SK-N-SH (cell line): Measurements from ENCODE around the gene KCTD5. TPM values are rescaled to one million over a fixed set of nuclear protein-coding genes. Genes with fewer than 3 reads are reported as not detected.
"Not testable (repeated sequence)": the region's sequence is repeated elsewhere in the genome, so short reads cannot be mapped to it uniquely, and the experiment has no call there.

Experiments
- CTCF ChIA-PET: fragments of 300-600, 350-600 bp; formaldehyde crosslinking; extraction: SDS; loops from one replicate; lab custom pipeline; 2021; lab: Yijun Ruan, JAX
- POLR2A ChIA-PET: fragments of 350-600 bp; sonication (Branson Sonifier 250); formaldehyde crosslinking; extraction: SDS; loops from one replicate; lab custom pipeline; 2020; ENCODE audit warnings: antibody characterized with exemption, inconsistent platforms; lab: Yijun Ruan, JAX
- DNase-seq: peaks from one replicate; pipeline ENCODE4 v3.0.0; 2012
- H2AFZ ChIP-seq: fragments of 200-600 bp; sonication (generic); 2 replicates; pipeline ENCODE4 v1.8.1; 2016; ENCODE audit warnings: antibody characterized with exemption, mild to moderate bottlenecking, low read depth
- H3F3A ChIP-seq: fragments of 200-600 bp; sonication (generic); replicated peaks from 2 replicates; pipeline ENCODE3; 2016; ENCODE audit warnings: antibody characterized with exemption, mild to moderate bottlenecking; ENCODE audit not compliant: insufficient read depth
- H3K27ac ChIP-seq, 2 experiments: fragments of 200-500 bp in 1 of 2; fragments of 200-600 bp in 1 of 2; sonication (Bioruptor generic) in 1 of 2; sonication (generic), shearing (Covaris generic) in 1 of 2; 2 replicates each; pipeline versions ENCODE4 v1.5.1 to v1.6.1; 2014 to 2016; ENCODE audit warnings: low read depth in 2 of 2, inconsistent platforms in 1 of 2, low read length in 1 of 2, mild to moderate bottlenecking in 1 of 2, mixed read lengths in 1 of 2
- H3K27me3 ChIP-seq: fragments of 200-600 bp; sonication (generic), shearing (Covaris generic); 2 replicates; pipeline ENCODE4 v1.6.1; 2016; ENCODE audit warnings: mixed run types; ENCODE audit not compliant: insufficient read depth
- H3K36me3 ChIP-seq, 2 experiments: fragments of 200-500 bp in 1 of 2; fragments of 200-600 bp in 1 of 2; sonication (Bioruptor generic) in 1 of 2; sonication (generic) in 1 of 2; replicated peaks in 1 of 2; 2 replicates each; pipeline versions ENCODE3 to v1.5.1; 2014 to 2016; ENCODE audit warnings: low read length in 1 of 2, mild to moderate bottlenecking in 1 of 2; ENCODE audit not compliant: insufficient read depth in 2 of 2, control insufficient read depth in 1 of 2
- H3K4me1 ChIP-seq, 2 experiments: fragments of 200-500 bp in 1 of 2; fragments of 200-600 bp in 1 of 2; sonication (Bioruptor generic) in 1 of 2; sonication (generic), shearing (Covaris generic) in 1 of 2; 2 replicates each; pipeline versions ENCODE4 v1.5.1 to v1.6.1; 2014 to 2016; ENCODE audit warnings: low read depth in 1 of 2, low read length in 1 of 2, mixed run types in 1 of 2; ENCODE audit not compliant: insufficient read depth in 2 of 2, control insufficient read depth in 1 of 2
- H3K4me2 ChIP-seq: fragments of 200-600 bp; sonication (generic), shearing (Covaris generic); 2 replicates; pipeline ENCODE4 v1.6.1; 2017; ENCODE audit warnings: mixed run types
- H3K4me3 ChIP-seq, 2 experiments: fragments of 200-500 bp in 1 of 2; fragments of 200-600 bp in 1 of 2; sonication (Bioruptor generic) in 1 of 2; sonication (generic), shearing (Covaris generic) in 1 of 2; 2 replicates each; pipeline versions ENCODE4 v1.5.1 to v1.8.1; 2014 to 2016; ENCODE audit warnings: low read depth in 2 of 2, inconsistent platforms in 1 of 2, low read length in 1 of 2, mild to moderate bottlenecking in 1 of 2, mixed read lengths in 1 of 2, moderate library complexity in 1 of 2
- H3K79me2 ChIP-seq: fragments of 200-600 bp; sonication (generic); 2 replicates; pipeline ENCODE4 v1.8.1; 2017; ENCODE audit warnings: mild to moderate bottlenecking; ENCODE audit not compliant: insufficient read depth
- H3K9ac ChIP-seq: fragments of 200-600 bp; sonication (generic); 2 replicates; pipeline ENCODE4 v1.6.1; 2017; ENCODE audit warnings: mixed run types
- H3K9me2 ChIP-seq: fragments of 200-600 bp; sonication (generic); 2 replicates; pipeline ENCODE4 v1.6.1; 2017; ENCODE audit warnings: mixed run types
- H3K9me3 ChIP-seq: fragments of 200-600 bp; sonication (generic); 2 replicates; pipeline ENCODE4 v1.6.1; 2017; ENCODE audit warnings: mixed run types, mild to moderate bottlenecking, moderate library complexity
- H4K20me1 ChIP-seq: fragments of 200-600 bp; sonication (generic); 2 replicates; pipeline ENCODE4 v1.6.1; 2017; ENCODE audit warnings: mild to moderate bottlenecking, mixed run types; ENCODE audit not compliant: insufficient read depth
- CHD2 ChIP-seq: fragments of 150-350 bp; IDR thresholded peaks from 2 replicates; pipeline ENCODE4 v1.6.1; 2018; ENCODE audit warnings: low read length; ENCODE audit not compliant: partially characterized antibody
- CTCF ChIP-seq: fragments of 200-600 bp; sonication (generic); IDR thresholded peaks from 2 replicates; pipeline ENCODE4 v1.6.1; 2017; ENCODE audit warnings: antibody characterized with exemption, mild to moderate bottlenecking, moderate library complexity
- EP300 ChIP-seq, 2 experiments: IDR thresholded peaks; 2 replicates each; pipeline versions ENCODE4 v1.4.0 to v1.6.1; 2012; ENCODE audit warnings: borderline replicate concordance in 1 of 2, low read depth in 1 of 2, low read length in 1 of 2
- GABPA ChIP-seq: IDR thresholded peaks from 2 replicates; pipeline ENCODE4 v1.4.0; 2012; ENCODE audit warnings: low read depth, mild to moderate bottlenecking
- GATA2 ChIP-seq: sonication (generic); formaldehyde crosslinking; IDR thresholded peaks from 2 replicates; pipeline ENCODE4 v1.5.0; 2020; ENCODE audit warnings: mild to moderate bottlenecking, missing genetic modification reagents
- MXI1 ChIP-seq: IDR thresholded peaks from 2 replicates; pipeline ENCODE4 v1.6.1; 2012; ENCODE audit warnings: mild to moderate bottlenecking, low read depth, low read length, improper control_type of control experiment
- NRF1 ChIP-seq: IDR thresholded peaks from 2 replicates; pipeline ENCODE4 v1.6.1; 2012; ENCODE audit warnings: low read depth, mild to moderate bottlenecking, low read length
- POLR2AphosphoS5 ChIP-seq: IDR thresholded peaks from 2 replicates; pipeline ENCODE4 v1.6.1; 2012; ENCODE audit warnings: low read depth, low read length
- RAD21 ChIP-seq: IDR thresholded peaks from 2 replicates; pipeline ENCODE4 v1.6.1; 2012; ENCODE audit warnings: mild to moderate bottlenecking, low read length
- SIN3A ChIP-seq: IDR thresholded peaks from 2 replicates; pipeline ENCODE4 v1.6.1; 2012; ENCODE audit warnings: low read depth, mild to moderate bottlenecking, low read length, moderate library complexity, borderline replicate concordance
- WGBS: methylation state at CpG from one replicate; pipeline ENCODE4 v1.1.6; 2017; ENCODE audit warnings: low lambda C conversion rate; 5-methylcytosine and 5-hydroxymethylcytosine counted together
- polyA plus RNA-seq, 3 experiments: library from polyadenylated mRNA; depleted of rRNA; stranded (reverse); fragments of >200 nt; gene quantifications; 2 replicates each; pipeline ENCODE4 v1.2.3, GENCODE V29; 2012
- TF ChIP-seq, protein P1 (sequence below): IDR thresholded peaks from 2 replicates; pipeline ENCODE4 v1.4.0; 2012; ENCODE audit warnings: low read depth, borderline replicate concordance
- TF ChIP-seq, protein P2 (sequence below): fragments of 150-350 bp; IDR thresholded peaks from 2 replicates; pipeline ENCODE4 v1.6.1; 2017; ENCODE audit warnings: antibody characterized with exemption, low read length, low read depth, borderline replicate concordance

The KCTD5 gene
- polyA plus RNA-seq, 1 of the 3 experiments (the other 2 are of a cell fraction), result 53.4 TPM

GRCh38 chr16:2720719-2721633 lies 38.7 kb downstream of the KCTD5 start (continued):
- TF ChIP-seq CTCF (peak; percentile 36), SIN3A (0 out of 2 replicates have a peak, but pooled peaks have one; percentile 53), RAD21 (peak; percentile 41), POLR2AphosphoS5 (peak; percentile 50; the same call in 1 of the 2 replicates)
- TF ChIP-seq, protein P1, sequence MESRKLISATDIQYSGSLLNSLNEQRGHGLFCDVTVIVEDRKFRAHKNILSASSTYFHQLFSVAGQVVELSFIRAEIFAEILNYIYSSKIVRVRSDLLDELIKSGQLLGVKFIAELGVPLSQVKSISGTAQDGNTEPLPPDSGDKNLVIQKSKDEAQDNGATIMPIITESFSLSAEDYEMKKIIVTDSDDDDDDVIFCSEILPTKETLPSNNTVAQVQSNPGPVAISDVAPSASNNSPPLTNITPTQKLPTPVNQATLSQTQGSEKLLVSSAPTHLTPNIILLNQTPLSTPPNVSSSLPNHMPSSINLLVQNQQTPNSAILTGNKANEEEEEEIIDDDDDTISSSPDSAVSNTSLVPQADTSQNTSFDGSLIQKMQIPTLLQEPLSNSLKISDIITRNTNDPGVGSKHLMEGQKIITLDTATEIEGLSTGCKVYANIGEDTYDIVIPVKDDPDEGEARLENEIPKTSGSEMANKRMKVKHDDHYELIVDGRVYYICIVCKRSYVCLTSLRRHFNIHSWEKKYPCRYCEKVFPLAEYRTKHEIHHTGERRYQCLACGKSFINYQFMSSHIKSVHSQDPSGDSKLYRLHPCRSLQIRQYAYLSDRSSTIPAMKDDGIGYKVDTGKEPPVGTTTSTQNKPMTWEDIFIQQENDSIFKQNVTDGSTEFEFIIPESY, result no peak

GRCh38 chr16:2721634-2722173 lies 39.4 kb downstream of the KCTD5 start:
- WGBS, result 48% methylated on average over 14 of the region's 14 CpGs
- H3K27me3 ChIP-seq, H4K20me1 ChIP-seq, H3K36me3 ChIP-seq, H3K79me2 ChIP-seq, CTCF ChIA-PET, H3K9me2 ChIP-seq, H3K9me3 ChIP-seq, H3F3A ChIP-seq, DNase-seq: not testable (repeated sequence)
- peak overlapping the region; percentile 55; the same call in 1 of the 2 replicates for H3K9ac ChIP-seq
- H3K4me3 ChIP-seq, result peak overlapping the region; percentile 48 to 55; a peak in 3 of 4 replicates
- H2AFZ ChIP-seq, result peak overlapping the region; percentile 93
- peak overlapping the region; percentile 75; the same call in 1 of the 2 replicates for H3K4me2 ChIP-seq
- H3K27ac ChIP-seq, result peak overlapping the region; percentile 45 to 61
- peaks cover 3 to 11% of the 10 kb centered on the region in 2 experiments; a peak in 1 of 4 replicates for H3K4me1 ChIP-seq
- POLR2A ChIA-PET, result interaction anchor here (0.7 kb wide), 1 partner anchor 44 kb away, joined by 3 read pairs; no protein-coding TSS in a partner anchor

DNA sequence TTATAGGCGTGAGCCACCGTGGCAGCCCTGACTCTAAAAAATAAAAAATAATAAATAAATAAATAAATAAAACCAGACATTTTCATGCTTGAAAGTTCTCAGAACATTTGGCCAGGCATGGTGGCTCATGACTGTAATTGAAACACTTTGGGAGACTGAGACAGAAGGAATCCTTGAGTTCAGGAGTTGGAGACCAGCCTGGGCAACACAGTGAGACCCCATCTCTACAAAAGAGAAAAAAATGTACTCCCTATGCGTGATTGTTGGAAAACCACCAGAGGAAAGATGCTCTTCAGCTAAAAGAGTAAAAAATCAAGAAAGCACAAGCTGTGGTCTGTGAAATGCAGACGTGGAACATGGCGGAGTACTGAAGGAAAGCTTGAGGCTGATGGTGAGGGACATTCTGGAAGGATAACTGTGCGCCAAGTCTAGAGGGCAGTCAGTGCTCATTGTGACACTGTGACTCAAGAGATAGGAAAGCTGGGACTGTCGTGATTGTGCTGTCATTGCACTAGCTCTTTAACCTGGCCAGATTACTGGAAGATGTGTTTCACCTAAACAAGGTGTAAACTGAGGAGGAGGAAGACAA lies 41.9 kb downstream of the KCTD5 start:
- Histone ChIP-seq H3K27ac (no peak overlapping the region), H3K27me3 (no peaks in the 10 kb centered on the region), H3K9me3 (no peaks in the 10 kb centered on the region), H4K20me1 (no peaks in the 10 kb centered on the region), H3K4me1 (peaks cover 3 to 10% of the 10 kb centered on the region in 2 experiments; a peak in 1 of 4 replicates), H2AFZ (no peak overlapping the region), H3F3A (peaks cover 2% of the 10 kb centered on the region), H3K36me3 (no peaks in the 10 kb centered on the region), H3K4me3 (no peak overlapping the region), H3K9me2 (no peaks in the 10 kb centered on the region)
- DNase-seq, result no peak
- WGBS, result 76% methylated on average over 7 of the region's 7 CpGs
- CTCF ChIA-PET, result interaction anchor here (0.9 kb wide), 1 partner anchor 12 kb away, joined by 4 read pairs; no protein-coding TSS in a partner anchor
- TF ChIP-seq GATA2 (CRISPR knock-in tag) (no peak), POLR2AphosphoS5 (no peak), EP300 (IDR thresholded peaks at IDR 0.05; ENCODE audit: borderline replicate concordance in 1 of 2, low read depth in 1 of 2, low read length in 1 of 2) (no peak), GABPA (no peak), CHD2 (no peak), NRF1 (no peak), MXI1 (no peak)
- TF ChIP-seq, protein P1, result no peak
- TF ChIP-seq, protein P2, sequence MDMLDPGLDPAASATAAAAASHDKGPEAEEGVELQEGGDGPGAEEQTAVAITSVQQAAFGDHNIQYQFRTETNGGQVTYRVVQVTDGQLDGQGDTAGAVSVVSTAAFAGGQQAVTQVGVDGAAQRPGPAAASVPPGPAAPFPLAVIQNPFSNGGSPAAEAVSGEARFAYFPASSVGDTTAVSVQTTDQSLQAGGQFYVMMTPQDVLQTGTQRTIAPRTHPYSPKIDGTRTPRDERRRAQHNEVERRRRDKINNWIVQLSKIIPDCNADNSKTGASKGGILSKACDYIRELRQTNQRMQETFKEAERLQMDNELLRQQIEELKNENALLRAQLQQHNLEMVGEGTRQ, result no peak
- TF ChIP-seq, all 33 proteins: peak for 0
- POLR2A ChIA-PET, result no interaction called here
- Histone ChIP-seq H3K79me2 (peaks cover 6% of the 10 kb centered on the region; the same call in 1 of the 2 replicates), H3K4me2 (no peak overlapping the region), H3K9ac (no peak overlapping the region)
